GM20000 (cell line): ENCODE data around the gene ADAT2.
A peak's percentile ranks its signal among the peaks of the same experiment; 100 is the strongest.
"Not testable (repeated sequence)": the region's sequence is repeated elsewhere in the genome, so short reads cannot be mapped to it uniquely, and the experiment has no call there.

Source experiments
- DNase-seq: peaks from one replicate; pipeline ENCODE4 v3.0.0; 2012; ENCODE audit warnings: low spot score
- TF ChIP-seq, protein P1 (sequence below): IDR thresholded peaks from 2 replicates; pipeline ENCODE4 v1.5.1; 2012; ENCODE audit warnings: mild to moderate bottlenecking, control low read depth; ENCODE audit errors: extremely low read depth, missing control alignments

The ADAT2 gene

DNA sequence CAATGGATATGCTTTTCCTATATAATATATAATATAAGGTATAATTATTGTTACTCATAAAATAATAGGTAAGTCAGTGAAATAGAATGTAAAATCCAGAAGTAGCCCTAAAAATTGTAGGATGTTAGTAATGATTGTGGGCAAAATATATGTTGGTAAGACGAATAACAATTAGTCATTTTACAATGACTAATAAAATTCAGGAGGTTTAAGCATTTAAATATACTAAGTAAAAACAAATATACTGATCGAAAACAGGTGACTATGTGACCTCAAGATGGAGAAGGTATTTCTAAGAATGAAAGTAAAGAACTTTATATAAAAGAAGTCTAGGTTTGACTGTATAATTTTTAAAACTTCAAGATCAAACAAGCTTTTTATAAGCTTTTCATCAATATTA lies 32.1 kb upstream of the ADAT2 start:
- TF ChIP-seq, protein P1, sequence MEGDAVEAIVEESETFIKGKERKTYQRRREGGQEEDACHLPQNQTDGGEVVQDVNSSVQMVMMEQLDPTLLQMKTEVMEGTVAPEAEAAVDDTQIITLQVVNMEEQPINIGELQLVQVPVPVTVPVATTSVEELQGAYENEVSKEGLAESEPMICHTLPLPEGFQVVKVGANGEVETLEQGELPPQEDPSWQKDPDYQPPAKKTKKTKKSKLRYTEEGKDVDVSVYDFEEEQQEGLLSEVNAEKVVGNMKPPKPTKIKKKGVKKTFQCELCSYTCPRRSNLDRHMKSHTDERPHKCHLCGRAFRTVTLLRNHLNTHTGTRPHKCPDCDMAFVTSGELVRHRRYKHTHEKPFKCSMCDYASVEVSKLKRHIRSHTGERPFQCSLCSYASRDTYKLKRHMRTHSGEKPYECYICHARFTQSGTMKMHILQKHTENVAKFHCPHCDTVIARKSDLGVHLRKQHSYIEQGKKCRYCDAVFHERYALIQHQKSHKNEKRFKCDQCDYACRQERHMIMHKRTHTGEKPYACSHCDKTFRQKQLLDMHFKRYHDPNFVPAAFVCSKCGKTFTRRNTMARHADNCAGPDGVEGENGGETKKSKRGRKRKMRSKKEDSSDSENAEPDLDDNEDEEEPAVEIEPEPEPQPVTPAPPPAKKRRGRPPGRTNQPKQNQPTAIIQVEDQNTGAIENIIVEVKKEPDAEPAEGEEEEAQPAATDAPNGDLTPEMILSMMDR, result no peak
- no peak for DNase-seq

DNA sequence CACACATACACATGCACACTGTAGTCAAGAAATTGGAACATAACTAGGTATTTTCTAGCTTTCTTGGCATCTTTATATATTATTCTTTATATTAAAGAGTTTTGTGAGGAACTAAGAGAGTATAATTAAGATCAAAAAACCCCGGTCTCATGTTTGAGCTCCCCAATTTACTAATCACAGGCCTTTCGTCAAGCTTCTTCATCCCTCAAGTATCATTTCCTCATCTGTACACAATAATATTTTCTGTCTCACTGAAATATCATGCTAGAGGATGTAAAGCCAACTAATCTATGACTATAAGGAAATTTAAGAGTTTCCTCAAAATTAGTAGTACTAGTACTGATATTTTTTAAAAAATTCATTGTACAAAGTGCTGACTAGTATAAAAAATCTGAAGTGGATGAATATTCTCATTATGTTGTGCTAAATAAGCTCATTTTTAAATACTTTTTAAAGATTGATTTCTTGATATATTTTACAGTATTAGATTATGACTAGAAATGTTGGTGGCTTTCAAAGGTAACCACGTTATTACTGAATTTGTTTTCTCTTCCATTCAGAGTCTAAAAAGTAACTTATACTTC lies 28.1 kb upstream of the ADAT2 start:
- DNase-seq, result peak; percentile 13
- TF ChIP-seq, protein P1, result no peak

DNA sequence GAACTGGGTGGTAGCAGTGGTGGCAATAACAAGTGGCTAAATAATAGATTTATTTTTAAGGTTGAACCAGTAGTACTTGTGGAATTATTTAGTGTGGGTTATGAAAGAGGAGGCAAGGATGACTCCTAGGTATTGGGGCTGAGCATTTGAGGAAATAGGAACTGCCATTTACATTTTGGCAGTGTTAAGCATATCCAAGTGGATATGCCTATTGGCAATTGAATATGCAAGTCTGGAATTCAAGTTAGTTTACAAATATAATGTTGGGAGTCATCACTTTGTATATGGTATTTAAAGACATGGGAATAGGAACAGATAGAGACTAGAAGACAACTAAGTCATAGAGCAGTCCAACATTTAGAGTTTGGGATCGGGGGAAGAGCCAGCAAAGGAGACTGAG lies 26.1 kb upstream of the ADAT2 start:
- TF ChIP-seq, protein P1, result no peak
- no peak for DNase-seq

DNA sequence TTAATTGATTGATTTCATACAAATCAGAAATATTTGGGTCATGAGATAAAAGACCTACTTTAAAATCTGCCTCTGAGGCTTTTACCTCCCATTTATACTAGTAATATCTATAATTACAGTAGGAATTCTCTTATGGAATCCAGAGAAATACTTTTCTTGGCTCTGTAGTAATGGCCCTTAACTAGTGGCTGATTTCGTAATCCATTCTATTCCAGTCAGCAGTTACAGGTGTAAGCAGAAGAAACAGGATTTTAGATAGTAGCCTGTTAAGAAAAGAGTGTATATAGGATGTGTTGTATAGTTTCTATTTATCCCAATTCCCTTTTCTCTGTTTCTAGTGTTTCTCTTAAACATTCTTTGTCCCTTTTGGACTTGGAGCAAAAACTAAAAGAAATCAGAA lies 21.3 kb upstream of the ADAT2 start:
- TF ChIP-seq, protein P1, result no peak
- DNase-seq, result no peak

DNA sequence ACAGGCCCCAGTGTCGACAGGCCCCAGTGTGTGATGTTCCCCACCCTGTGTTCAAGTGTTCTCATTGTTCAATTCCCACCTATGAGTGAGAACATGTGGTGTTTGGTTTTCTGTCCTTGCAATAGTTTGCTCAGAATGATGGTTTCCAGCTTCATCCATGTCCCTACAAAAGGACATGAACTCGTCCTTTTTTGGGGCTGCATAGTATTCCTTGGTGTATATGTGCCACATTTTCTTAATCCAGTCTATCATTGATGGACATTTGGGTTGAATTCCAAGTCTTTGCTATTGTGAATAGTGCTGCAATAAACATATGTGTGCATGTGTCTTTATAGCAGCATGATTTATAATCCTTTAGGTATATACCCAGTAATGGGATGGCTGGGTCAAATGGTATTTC lies 18.3 kb upstream of the ADAT2 start:
- DNase-seq, result not testable (repeated sequence)

DNA sequence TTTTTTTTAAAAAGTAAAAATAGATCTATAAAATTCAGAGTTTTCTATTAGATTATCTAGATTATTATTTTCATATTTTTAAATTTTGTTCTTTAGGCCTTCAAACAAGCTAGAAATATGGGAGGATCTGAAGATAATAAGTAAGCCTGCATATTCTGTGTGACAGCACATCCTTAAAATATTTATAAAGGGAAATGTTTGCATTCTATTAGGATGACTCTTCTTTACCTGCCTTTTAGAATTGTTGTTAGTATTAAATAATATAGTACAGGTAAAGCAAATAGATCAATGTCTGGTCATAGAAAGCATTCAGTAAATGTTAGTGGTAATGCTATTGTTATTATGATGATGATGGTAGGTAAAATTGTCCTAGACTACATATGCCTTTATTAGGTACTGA lies 17.5 kb upstream of the ADAT2 start:
- TF ChIP-seq, protein P1, result no peak
- DNase-seq, result no peak

DNA sequence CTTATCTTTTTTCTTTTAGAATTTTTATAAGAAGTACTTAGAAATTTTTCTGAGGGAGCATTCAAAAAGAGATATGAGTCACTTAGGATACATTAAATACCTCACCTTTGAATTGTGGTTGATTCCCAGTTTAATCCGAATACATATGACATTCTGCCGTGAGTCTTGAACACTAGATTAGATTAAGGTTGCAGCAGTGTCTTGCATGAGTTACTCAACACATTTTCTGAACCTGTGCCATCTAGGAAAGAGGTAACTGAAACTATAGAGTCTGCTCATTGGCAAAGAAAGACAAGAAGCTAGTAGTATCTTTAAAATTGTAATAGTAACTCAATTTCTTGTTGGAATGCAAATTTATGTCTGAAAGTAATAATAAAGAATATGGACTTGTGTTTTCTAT lies 15.1 kb upstream of the ADAT2 start:
- TF ChIP-seq, protein P1, result no peak
- no peak for DNase-seq

DNA sequence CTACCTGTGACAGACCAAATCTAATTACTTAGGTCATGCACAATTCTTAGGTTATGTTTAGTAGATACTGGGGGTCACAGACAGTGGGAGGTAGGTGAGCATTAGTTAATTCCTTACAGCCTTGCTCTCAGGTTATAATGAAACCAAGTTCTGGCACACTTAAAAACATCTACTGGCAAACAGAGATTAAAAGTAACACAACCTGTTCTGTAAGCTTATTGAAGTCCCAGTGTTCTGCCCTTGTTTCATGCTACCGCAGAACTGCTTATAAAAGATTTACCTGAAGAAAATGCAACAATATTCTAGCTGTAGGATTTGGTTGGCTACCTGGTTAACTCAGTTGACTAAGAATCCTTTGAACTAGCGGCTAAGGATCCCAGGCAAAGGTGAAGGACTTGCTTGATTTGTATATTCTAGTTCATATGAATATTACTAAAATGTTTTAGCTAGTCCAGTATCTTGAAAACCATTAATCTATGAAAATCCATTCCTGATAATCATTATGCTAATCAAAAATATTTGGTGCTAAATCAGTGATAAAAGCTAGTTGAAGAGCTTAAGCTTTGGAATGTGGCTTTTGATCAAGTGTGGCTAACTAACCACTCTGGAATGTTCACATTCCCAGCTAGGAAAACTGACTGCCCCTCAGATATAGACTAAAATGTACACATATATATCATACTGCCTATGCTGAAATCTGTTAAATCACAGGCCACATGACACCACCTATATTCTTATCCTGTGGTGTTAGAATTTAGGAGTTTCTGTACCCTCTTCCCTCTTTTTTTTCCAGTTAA lies 7.3 kb upstream of the ADAT2 start:
- TF ChIP-seq, protein P1, result no peak
- DNase-seq, result no peak
